ENCODE data around the gene FAM170B.

GRCh38 chr10:49151481-49151880, 17.7 kb upstream of the FAM170B start:
- TF ChIP-seq POLR2A (IDR thresholded peaks at IDR 0.05) = no peak
- TF ChIP-seq CTCF (IDR thresholded peaks at IDR 0.05) = no peak

Data from uterus (tissue), 2 donors.